K562 (cell line): ENCODE results near the gene NEMF. TPM values are rescaled to one million over a fixed set of nuclear protein-coding genes. Genes with fewer than 3 reads are reported as not detected.

Experiments used
- ARID1B ChIP-seq: fragments of 450-650 bp; IDR thresholded peaks from 2 replicates; pipeline ENCODE4 v1.6.1; 2016; ENCODE audit warnings: antibody characterized with exemption, mild to moderate bottlenecking, inconsistent platforms
- ATF3 ChIP-seq, 2 experiments: fragments of 450-650 bp in 1 of 2; sonication (generic) in 1 of 2; formaldehyde crosslinking in 1 of 2; IDR thresholded peaks in 1 of 2; conservative IDR thresholded peaks in 1 of 2; 2 replicates each; pipeline versions ENCODE4 v1.6.1 to v1.8.1; 2016 to 2023; ENCODE audit warnings: mild to moderate bottlenecking in 2 of 2, moderate library complexity in 2 of 2, inconsistent platforms in 1 of 2, missing genetic modification reagents in 1 of 2
- CBX5 ChIP-seq: IDR thresholded peaks from 2 replicates; pipeline ENCODE4 v1.6.1; 2014; ENCODE audit warnings: low read depth, borderline replicate concordance
- CCNT2 ChIP-seq: IDR thresholded peaks from 2 replicates; pipeline ENCODE4 v1.6.1; 2011; ENCODE audit warnings: borderline replicate concordance, low read depth, mild to moderate bottlenecking, moderate library complexity, mixed read lengths, low read length; ENCODE audit not compliant: insufficient read length; ENCODE audit errors: extremely low read depth
- CREM ChIP-seq: IDR thresholded peaks from 2 replicates; pipeline ENCODE4 v1.6.1; 2014; ENCODE audit warnings: antibody characterized with exemption, low read depth
- DEAF1 ChIP-seq: fragments of 450-650 bp; formaldehyde crosslinking; IDR thresholded peaks from 2 replicates; pipeline ENCODE4 v1.4.0; 2020; ENCODE audit warnings: mild to moderate bottlenecking, moderate library complexity
- DLX4 ChIP-seq: fragments of 250-450 bp; sonication (Bioruptor Pico); IDR thresholded peaks from 2 replicates; pipeline ENCODE4 v1.6.1; 2021; ENCODE audit warnings: mild to moderate bottlenecking
- EP300 ChIP-seq: IDR thresholded peaks from 2 replicates; pipeline ENCODE4 v1.6.1; 2012; ENCODE audit warnings: low read length, improper control_type of control experiment
- MAX ChIP-seq: sonication (generic); formaldehyde crosslinking; IDR thresholded peaks from 2 replicates; pipeline ENCODE4 v1.9.0; 2022; ENCODE audit warnings: mild to moderate bottlenecking, missing genetic modification reagents
- MCM7 ChIP-seq, 2 experiments: fragments of 450-650 bp; IDR thresholded peaks; 2 replicates each; pipeline ENCODE4 v1.6.1; 2016 to 2018
- MIER1 ChIP-seq: fragments of 450-650 bp; IDR thresholded peaks from 2 replicates; pipeline ENCODE4 v1.6.1; 2016; ENCODE audit warnings: antibody characterized with exemption, mild to moderate bottlenecking, low read depth
- OTX1 ChIP-seq: fragments of 450-650 bp; formaldehyde crosslinking; IDR thresholded peaks from 2 replicates; pipeline ENCODE4 v1.4.0; 2022; ENCODE audit warnings: mild to moderate bottlenecking
- PHB ChIP-seq: fragments of 250-450 bp; sonication (Bioruptor Pico); IDR thresholded peaks from 2 replicates; pipeline ENCODE4 v1.5.0; 2021
- RBM17 ChIP-seq: fragments of 200-400 bp; formaldehyde crosslinking; IDR thresholded peaks from 2 replicates; pipeline ENCODE4 v1.6.1; 2017; ENCODE audit warnings: low read depth, mild to moderate bottlenecking, low read length, borderline replicate concordance
- RBM34 ChIP-seq: fragments of 200-400 bp; formaldehyde crosslinking; IDR thresholded peaks from 2 replicates; pipeline ENCODE4 v1.6.1; 2018; ENCODE audit warnings: low read length, borderline replicate concordance; ENCODE audit not compliant: insufficient read depth
- SRF ChIP-seq, 2 experiments: fragments of 250-450, 450-650 bp in 1 of 2; sonication (Bioruptor Pico) in 1 of 2; sonication (generic) in 1 of 2; formaldehyde crosslinking; IDR thresholded peaks; 2 replicates each; pipeline versions ENCODE4 v1.5.0 to v1.5.1; 2020 to 2022; ENCODE audit warnings: mild to moderate bottlenecking in 1 of 2, missing genetic modification reagents in 1 of 2
- STAT5A ChIP-seq: IDR thresholded peaks from 2 replicates; pipeline ENCODE4 v1.6.1; 2012; ENCODE audit warnings: low read length, inconsistent platforms, borderline replicate concordance
- U2AF1 ChIP-seq: fragments of 200-400 bp; formaldehyde crosslinking; optimal IDR thresholded peaks from 2 replicates; pipeline ENCODE3; 2017; ENCODE audit warnings: mild to moderate bottlenecking, low read depth, low read length, moderate library complexity
- ZFP30 ChIP-seq: fragments of 250-450 bp; sonication (Bioruptor Pico); IDR thresholded peaks from 2 replicates; pipeline ENCODE4 v1.8.0; 2022; ENCODE audit warnings: moderate library complexity, mild to moderate bottlenecking, inconsistent platforms, borderline replicate concordance
- ZNF212 ChIP-seq: fragments of 450-650 bp; formaldehyde crosslinking; IDR thresholded peaks from 2 replicates; pipeline ENCODE4 v1.4.0; 2020; ENCODE audit warnings: mild to moderate bottlenecking
- ZNF274 ChIP-seq: IDR thresholded peaks from 2 replicates; pipeline ENCODE4 v1.6.1; 2011; ENCODE audit warnings: low read depth, mild to moderate bottlenecking, low read length, moderate library complexity, borderline replicate concordance
- ZNF445 ChIP-seq: fragments of 250-450 bp; sonication (Bioruptor Pico); IDR thresholded peaks from 2 replicates; pipeline ENCODE4 v1.4.0; 2020; ENCODE audit warnings: low read depth, mild to moderate bottlenecking, moderate library complexity
- ZNF512 ChIP-seq: IDR thresholded peaks from 2 replicates; pipeline ENCODE4 v1.6.1; 2016; ENCODE audit warnings: missing genetic modification characterization, missing compliant biosample characterization
- ZNF77 ChIP-seq: fragments of 250-450 bp; sonication (Bioruptor Pico); IDR thresholded peaks from 2 replicates; pipeline ENCODE4 v1.5.0; 2020
- polyA plus RNA-seq, 8 experiments: library from polyadenylated mRNA; depleted of rRNA in 4 of 8; stranded (reverse) in 5 of 8; unstranded in 3 of 8; fragments of >200 nt; fragmentation: Nextera tagmentation in 2 of 8; fragmentation: Illumina TruSeq in 1 of 8; extraction: Ambion mirVana in 2 of 8; extraction: Trizol in 1 of 8; gene quantifications; 2 replicates each; pipeline versions ENCODE4 v1.2.1 to v1.2.3, GENCODE V29; 2011 to 2014; ENCODE audit warnings: inconsistent platforms in 1 of 8, missing spikeins in 1 of 8
- total RNA-seq, 7 experiments: library from RNA; depleted of rRNA in 6 of 7; stranded (reverse); fragments of >200 nt in 6 of 7; fragmentation: Illumina TruSeq in 2 of 7; extraction: Trizol in 2 of 7; gene quantifications; 2 replicates each; pipeline versions ENCODE4 v1.2.1 to v1.2.3, GENCODE V29; 2011 to 2021; ENCODE audit warnings: low replicate concordance in 1 of 7

NEMF gene
- total and polyA plus RNA-seq, 9 of the 15 experiments (the other 6 are each of a cell fraction or from before 2014, with no cell fraction given): 38.8 to 94.4 (median 61.0) TPM

GRCh38 chr14:49863487-49864281 lies 11.1 kb upstream of the NEMF start (continued):
- TF ChIP-seq OTX1 (CRISPR knock-in tag) (0 out of 2 replicates have a peak, but pooled peaks have one; percentile 50), PHB (no peak), ZNF445 (no peak), ZNF274 (no peak), DEAF1 (CRISPR knock-in tag) (no peak), ZFP30 (CRISPR knock-in tag) (no peak), RBM17 (no peak), MAX (no peak), DLX4 (no peak), SRF (CRISPR knock-in tag; IDR thresholded peaks at IDR 0.05) (no peak), ZNF212 (CRISPR knock-in tag) (no peak), ZNF512 (tag) (no peak), CBX5 (no peak), CREM (0 out of 2 replicates have a peak, but pooled peaks have one; percentile 31), STAT5A (peak; percentile 7; the same call in 1 of the 2 replicates), ARID1B (peak; percentile 71), MIER1 (no peak), CCNT2 (no peak), ATF3 (IDR thresholded peaks at IDR 0.05) (peak; percentile 78), ATF3 (CRISPR knock-in tag; conservative IDR thresholded peaks at IDR 0.05) (no peak), RBM34 (no peak), ZNF77 (no peak), MCM7 (IDR thresholded peaks at IDR 0.05) (no peak), U2AF1 (no peak), EP300 (peak; percentile 31)
